Posterior vena cava (tissue), 2 donors: Measurements from ENCODE around the gene REPS1. TPM values are rescaled to one million over a fixed set of nuclear protein-coding genes. Genes with fewer than 3 reads are reported as not detected.
"Not testable (repeated sequence)": the region's sequence is repeated elsewhere in the genome, so short reads cannot be mapped to it uniquely, and the experiment has no call there.

ENCODE experiments used
- DNase-seq: peaks from one replicate; pipeline ENCODE4 v3.0.0-alpha.2; 2020; ENCODE audit warnings: low spot score
- intact Hi-C, 2 donors: fragments of 100-400 bp; cut with DNase I; formaldehyde crosslinking; loops; one replicate each; pipeline versions ENCODE4 v1.14.1 to v1.14.2; 2022 to 2023
- total RNA-seq, 2 donors: library from RNA; stranded (reverse); fragmentation: NEBNext Ultra II Directional; extraction: Animal tissue kit (Norgen Biotek cat#: 25700); gene quantifications; one replicate each; pipeline ENCODE4 v1.2.1, GENCODE V29; 2021
- donor health status: DM: yes; HTN: yes; CAD: no.
- donor health status: DM: yes; HTN: yes; CAD: no.

REPS1 gene
- total RNA-seq, 2 donors from 2014 or later = 28.5 to 28.7 TPM

GRCh38 chr6:138948546-138949179, 39.4 kb downstream of the REPS1 start:
- intact Hi-C loops = no loop called here
- DNase-seq = no peak

DNA sequence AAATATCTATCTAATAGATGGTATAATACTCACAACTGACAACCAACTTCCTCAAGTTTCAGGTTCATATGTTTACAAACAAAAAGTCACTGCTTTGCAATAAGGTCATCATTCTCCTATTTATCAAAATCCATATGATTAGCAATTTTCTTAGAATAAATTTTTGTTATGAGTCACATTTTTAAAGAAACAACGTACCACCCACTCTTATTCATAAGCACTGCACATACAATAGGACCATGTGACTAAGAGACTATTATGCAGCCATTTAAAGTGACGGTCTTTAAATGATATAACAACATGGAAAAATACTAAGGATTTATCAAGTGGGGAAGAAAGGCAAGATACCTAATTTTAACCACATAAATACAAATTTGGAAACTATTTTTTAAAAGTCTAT, 40.0 kb downstream of the REPS1 start:
- DNase-seq = no peak
- intact Hi-C loops = no loop called here

DNA sequence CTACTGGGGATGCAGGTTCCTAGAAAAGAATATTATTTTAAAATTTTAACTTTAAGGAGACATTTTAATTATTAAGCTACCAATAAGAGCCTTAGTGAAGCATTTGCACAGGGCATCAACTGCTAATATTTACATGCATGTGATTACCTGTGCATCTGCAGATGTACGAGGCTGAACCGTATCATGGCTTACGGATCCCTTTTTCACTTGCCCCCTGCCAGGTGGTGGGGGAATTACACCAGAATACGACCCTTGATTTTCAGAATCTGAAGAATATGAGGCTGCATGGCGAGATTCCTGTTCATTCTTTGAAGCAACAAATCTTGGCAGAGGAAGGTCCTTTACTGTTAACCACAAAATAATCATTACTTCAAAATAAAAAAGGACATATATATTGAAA, 42.7 kb downstream of the REPS1 start:
- intact Hi-C loops = no loop called here
- no peak for DNase-seq

- intact Hi-C loops = no loop called here
- DNase-seq = no peak
Measured at GRCh38 chr6:138944412-138944811, 43.6 kb downstream of the REPS1 start.

- intact Hi-C loops = no loop called here
Measured at GRCh38 chr6:138943089-138943625, 44.9 kb downstream of the REPS1 start.

GRCh38 chr6:138936873-138937272, 51.2 kb downstream of the REPS1 start:
- DNase-seq, intact Hi-C loops: not testable (repeated sequence)

More at GRCh38 chr6:138943089-138943625, 44.9 kb downstream of the REPS1 start:
- DNase-seq = no peak

DNA sequence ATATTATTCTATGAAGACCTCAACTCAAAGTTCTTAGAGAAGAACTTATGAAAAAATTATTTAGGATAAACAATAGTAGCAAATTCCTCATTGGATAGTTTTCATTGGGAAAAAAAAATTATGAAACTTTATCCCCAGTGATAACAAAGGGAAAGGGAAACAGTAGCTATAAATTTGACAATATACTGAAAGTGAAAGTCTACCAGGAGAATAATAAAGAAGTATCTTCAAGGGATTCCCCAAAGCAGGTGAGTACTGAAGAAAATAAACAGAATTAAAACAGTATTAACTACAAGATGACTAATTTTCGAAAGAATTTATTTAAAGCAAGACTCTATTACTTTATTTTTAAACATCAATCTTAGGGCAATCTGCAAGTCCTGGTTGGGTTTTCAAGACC, 56.4 kb downstream of the REPS1 start:
- no peak for DNase-seq
- intact Hi-C loops = no loop called here

- no peak for DNase-seq
- intact Hi-C loops = no loop called here
Measured at GRCh38 chr6:138926579-138926978, 61.5 kb downstream of the REPS1 start.

GRCh38 chr6:138925806-138926205, 62.2 kb downstream of the REPS1 start:
- intact Hi-C loops = no loop called here
- DNase-seq = no peak

DNA sequence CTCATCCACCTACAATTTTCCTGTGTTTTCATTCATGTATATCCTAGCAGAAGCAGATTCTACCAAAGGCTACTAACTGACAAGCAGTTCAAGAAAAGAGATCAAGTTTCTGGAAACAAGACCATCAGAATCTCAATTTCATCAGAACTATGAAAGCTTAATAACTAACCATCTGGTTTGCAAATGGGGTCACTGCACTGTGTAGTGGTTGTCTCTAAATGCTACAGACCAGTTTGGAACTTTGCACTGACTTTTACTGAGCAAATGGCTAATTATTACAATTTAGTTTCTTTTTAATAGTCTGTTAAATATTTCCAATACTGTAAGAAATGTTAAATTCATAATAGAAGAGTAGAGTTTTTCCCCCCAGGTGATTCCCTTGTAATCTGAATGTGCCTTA, 64.5 kb downstream of the REPS1 start:
- no peak for DNase-seq
- intact Hi-C loops = no loop called here

DNA sequence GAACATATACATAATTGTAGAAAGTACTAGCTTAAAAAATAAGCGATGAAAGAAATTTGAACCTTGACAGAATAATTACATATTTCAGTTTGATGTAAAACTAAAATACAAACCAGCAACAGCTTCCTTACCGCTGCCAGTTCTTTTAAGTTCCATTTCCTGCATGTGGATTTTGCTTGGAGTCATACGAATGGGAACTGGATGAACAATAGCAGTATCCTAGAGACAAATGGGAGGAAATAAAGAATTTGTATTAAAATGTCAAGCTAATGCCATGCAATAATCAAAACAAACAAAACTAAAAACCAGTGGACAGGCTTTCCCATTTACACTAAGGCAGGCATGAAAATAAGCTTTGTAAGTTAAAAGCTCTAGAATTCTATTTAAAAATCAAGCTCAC, 67.1 kb downstream of the REPS1 start:
- intact Hi-C loops = no loop called here

DNA sequence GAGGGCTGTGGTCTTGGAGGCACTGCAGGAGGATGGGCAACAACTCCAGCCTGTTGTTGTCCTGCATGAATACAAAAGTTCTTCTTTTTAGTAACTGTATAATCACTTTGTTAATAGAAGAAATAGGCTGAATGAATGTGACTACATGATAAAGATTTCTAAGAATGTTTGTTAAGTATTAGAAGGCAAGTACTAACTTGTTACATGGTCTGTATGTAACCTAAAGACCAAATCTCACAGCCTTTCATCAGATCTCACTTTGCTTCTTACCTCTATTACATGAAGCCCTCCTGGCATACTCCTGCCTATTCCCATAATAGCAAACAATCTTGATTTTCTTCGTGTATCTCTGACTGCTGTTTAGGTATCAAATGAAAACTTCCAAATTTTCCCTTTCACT, 73.4 kb downstream of the REPS1 start:
- DNase-seq = no peak
- intact Hi-C loops = no loop called here

More for the DNA sequence above, 67.1 kb downstream of the REPS1 start:
- no peak for DNase-seq

DNA sequence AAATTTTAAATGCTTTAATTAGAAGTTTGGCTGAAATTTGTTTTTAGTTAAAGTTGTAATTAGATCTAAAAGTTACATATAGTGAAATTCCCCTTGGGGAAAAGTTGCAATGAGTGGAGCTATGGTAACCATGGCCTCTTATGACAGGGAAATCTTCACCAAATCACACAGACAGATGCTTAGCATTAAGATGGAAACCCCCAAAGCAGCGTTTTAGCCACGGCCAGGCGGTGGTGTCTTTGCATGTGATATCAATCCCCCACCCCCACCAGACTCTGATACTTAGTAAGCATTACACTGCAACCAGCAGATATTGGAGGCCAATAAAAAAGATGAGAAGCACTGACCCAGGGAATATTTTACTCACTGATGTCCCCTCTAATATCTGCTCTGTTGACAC, 75.7 kb downstream of the REPS1 start:
- intact Hi-C loops = no loop called here
- DNase-seq = no peak

- DNase-seq = no peak
- intact Hi-C loops = no loop called here
Measured at GRCh38 chr6:138909975-138910374, 78.1 kb downstream of the REPS1 start.

DNA sequence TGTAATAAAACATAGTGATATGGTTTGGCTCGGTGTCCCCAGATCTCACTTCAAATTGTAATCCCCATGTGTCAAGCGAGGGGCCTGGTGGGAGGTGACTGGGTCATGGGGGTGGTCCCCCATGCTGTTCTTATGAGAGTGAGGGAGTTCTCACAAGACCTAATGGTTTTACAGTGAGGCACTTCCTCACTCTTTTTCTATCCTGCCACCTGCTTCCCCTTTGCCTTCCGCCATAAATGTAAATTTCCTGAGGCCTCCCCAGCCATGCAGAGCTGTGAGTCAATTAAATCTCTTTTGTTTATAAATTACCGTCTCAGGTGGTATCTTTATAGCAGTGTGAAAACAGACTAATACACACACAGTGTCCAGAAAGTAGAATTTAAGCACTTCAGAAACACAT, 78.5 kb downstream of the REPS1 start:
- DNase-seq = no peak
- intact Hi-C loops = no loop called here

DNA sequence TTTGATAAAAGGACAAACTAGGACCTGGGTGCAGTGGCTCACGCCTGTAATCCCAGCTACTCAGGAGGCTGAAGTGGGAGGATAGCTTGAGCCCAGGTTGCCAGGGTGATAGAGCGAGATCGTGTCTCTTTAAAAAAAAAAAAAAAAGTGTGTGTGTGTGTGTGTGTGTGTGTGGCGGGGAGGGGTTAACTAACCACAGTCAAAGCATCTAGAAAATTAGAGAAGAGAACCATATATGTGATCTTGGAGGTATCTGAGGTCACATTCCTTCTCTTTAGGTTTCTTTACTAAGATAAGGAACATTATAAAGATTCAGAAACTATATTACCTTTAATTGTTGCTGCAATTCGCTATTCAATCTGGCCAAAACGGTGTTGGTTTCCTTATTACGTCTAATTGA, 80.9 kb downstream of the REPS1 start:
- no peak for DNase-seq
- intact Hi-C loops = no loop called here

GRCh38 chr6:138897031-138897430, 91.0 kb downstream of the REPS1 start:
- DNase-seq = no peak
- intact Hi-C loops = no loop called here

GRCh38 chr6:138896104-138896756, 91.8 kb downstream of the REPS1 start:
- intact Hi-C loops = no loop called here

GRCh38 chr6:138891255-138891986, 96.6 kb downstream of the REPS1 start:
- DNase-seq = no peak
- intact Hi-C loops = no loop called here

More at GRCh38 chr6:138896104-138896756, 91.8 kb downstream of the REPS1 start:
- DNase-seq = no peak

DNA sequence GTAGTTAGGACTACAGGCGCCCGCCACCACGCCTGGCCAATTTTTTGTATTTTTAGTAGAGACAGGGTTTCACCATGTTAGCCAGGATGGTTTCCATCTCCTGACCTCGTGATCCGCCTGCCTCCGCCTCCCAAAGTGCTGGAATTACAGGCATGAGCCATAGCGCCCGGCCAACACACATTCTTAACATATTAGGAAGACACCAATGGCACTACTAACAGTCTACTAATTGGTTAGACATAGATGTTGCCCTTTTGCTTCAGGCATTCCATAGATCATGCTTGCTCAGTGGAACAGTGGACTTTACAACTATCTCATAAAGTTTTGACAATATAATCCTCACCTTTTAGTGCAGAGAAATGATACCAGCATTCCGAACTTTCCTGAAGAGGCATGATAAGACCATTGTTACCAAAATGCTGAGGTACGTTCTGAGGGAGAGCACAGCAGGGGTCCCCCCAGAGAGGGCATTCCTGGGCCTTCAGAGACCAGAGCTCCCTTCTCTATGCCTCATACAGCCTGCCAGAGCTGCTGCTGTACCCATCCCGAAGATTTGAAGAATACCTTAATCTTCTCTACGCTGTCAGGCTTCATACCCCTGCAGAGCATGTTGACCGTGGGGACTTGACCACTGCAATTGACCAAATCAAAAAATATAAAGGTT, 102.8 kb downstream of the REPS1 start:
- DNase-seq = no peak
- intact Hi-C loops = no loop called here
